Vagina (tissue), 2 donors: ENCODE measurements around the gene CZIB.

ENCODE experiments used
- POLR2A ChIP-seq, 2 donors: fragments of 450-650 bp; IDR thresholded peaks; one replicate each; pipeline ENCODE4 v1.6.1; 2017; ENCODE audit warnings: antibody characterized with exemption in 2 of 2, mild to moderate bottlenecking in 2 of 2, moderate library complexity in 2 of 2
- TF ChIP-seq, protein P1 (sequence below), 3 experiments: fragments of 450-650 bp in 2 of 3; fragments of 200-600 bp in 1 of 3; sonication (generic) in 1 of 3; IDR thresholded peaks; one replicate each; pipeline ENCODE4 v1.5.1; 2017 to 2019; ENCODE audit warnings: antibody characterized with exemption in 3 of 3, mild to moderate bottlenecking in 2 of 3, moderate library complexity in 2 of 3

DNA sequence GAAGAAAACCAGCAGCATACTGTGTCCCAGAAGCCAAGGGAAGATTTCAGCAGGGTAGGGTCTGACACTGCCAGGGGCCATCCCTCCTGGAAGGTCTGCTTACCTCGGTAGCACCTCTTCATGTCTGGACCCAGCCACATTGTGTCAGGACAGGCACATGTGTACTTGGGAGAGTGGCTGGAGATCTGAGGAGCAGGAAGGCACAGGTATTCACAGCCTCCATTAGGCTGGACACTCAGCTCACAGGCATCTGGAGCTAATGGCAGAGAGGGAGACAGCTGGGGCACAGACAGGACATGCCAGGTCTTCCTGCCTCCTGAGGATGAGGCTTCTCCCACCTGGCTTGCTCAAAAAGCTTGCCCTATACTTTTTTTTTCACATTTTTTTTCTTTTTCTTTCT lies 37.8 kb upstream of the CZIB start:
- TF ChIP-seq, protein P1, sequence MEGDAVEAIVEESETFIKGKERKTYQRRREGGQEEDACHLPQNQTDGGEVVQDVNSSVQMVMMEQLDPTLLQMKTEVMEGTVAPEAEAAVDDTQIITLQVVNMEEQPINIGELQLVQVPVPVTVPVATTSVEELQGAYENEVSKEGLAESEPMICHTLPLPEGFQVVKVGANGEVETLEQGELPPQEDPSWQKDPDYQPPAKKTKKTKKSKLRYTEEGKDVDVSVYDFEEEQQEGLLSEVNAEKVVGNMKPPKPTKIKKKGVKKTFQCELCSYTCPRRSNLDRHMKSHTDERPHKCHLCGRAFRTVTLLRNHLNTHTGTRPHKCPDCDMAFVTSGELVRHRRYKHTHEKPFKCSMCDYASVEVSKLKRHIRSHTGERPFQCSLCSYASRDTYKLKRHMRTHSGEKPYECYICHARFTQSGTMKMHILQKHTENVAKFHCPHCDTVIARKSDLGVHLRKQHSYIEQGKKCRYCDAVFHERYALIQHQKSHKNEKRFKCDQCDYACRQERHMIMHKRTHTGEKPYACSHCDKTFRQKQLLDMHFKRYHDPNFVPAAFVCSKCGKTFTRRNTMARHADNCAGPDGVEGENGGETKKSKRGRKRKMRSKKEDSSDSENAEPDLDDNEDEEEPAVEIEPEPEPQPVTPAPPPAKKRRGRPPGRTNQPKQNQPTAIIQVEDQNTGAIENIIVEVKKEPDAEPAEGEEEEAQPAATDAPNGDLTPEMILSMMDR (IDR thresholded peaks at IDR 0.05), result no peak
- TF ChIP-seq POLR2A (IDR thresholded peaks at IDR 0.05), result no peak
